GM21825 (cell line): ENCODE data around the gene MARCHF6.
A peak's percentile ranks its signal among the peaks of the same experiment; 100 is the strongest.
"Not testable (repeated sequence)": the region's sequence is repeated elsewhere in the genome, so short reads cannot be mapped to it uniquely, and the experiment has no call there.

Experiments used
- ATAC-seq: cut with Tn5 transposase; IDR thresholded peaks from one replicate; pipeline ENCODE4 v1.9.1; 2021; ENCODE audit warnings: mild to moderate bottlenecking, moderate library complexity; ENCODE audit not compliant: unreplicated experiment

Gene MARCHF6

GRCh38 chr5:10374046-10375022 is 20.8 kb downstream of the MARCHF6 start:
- ATAC-seq, result peak; percentile 52

- ATAC-seq, result not testable (repeated sequence)
Measured at GRCh38 chr5:10375146-10375545, 21.7 kb downstream of the MARCHF6 start.

- ATAC-seq, result no peak
Measured at GRCh38 chr5:10376544-10376943, 23.0 kb downstream of the MARCHF6 start.

- no peak for ATAC-seq
Measured at GRCh38 chr5:10377081-10377480, 23.6 kb downstream of the MARCHF6 start.

GRCh38 chr5:10381803-10382202 is 28.3 kb downstream of the MARCHF6 start:
- ATAC-seq, result no peak

GRCh38 chr5:10384483-10384882 is 31.0 kb downstream of the MARCHF6 start:
- ATAC-seq, result no peak

- no peak for ATAC-seq
Measured at GRCh38 chr5:10387690-10388089, 34.2 kb downstream of the MARCHF6 start.

GRCh38 chr5:10391130-10391529 is 37.6 kb downstream of the MARCHF6 start:
- no peak for ATAC-seq

GRCh38 chr5:10392567-10393328 is 39.3 kb downstream of the MARCHF6 start:
- not testable (repeated sequence) for ATAC-seq

- no peak for ATAC-seq
Measured at GRCh38 chr5:10393491-10393890, 40.0 kb downstream of the MARCHF6 start.

GRCh38 chr5:10396552-10396951 is 43.1 kb downstream of the MARCHF6 start:
- ATAC-seq, result no peak

GRCh38 chr5:10399839-10400238 is 46.3 kb downstream of the MARCHF6 start:
- ATAC-seq, result no peak

GRCh38 chr5:10400411-10400810 is 46.9 kb downstream of the MARCHF6 start:
- ATAC-seq, result no peak

GRCh38 chr5:10400831-10401230 is 47.3 kb downstream of the MARCHF6 start:
- ATAC-seq, result no peak

- ATAC-seq, result peak; percentile 77
Measured at GRCh38 chr5:10401498-10401897, 48.0 kb downstream of the MARCHF6 start.
